Activated T-helper 1 cell treated with anti-CD3 and anti-CD28 coated beads, Interleukin-12 subunit alpha, Interleukin-12 subunit beta, Interleukin-2, Interleukin-4 antibody, amounts not matched to agents 30 ng/mL and 10 ng/mL and 1 ng/mL, durations not matched to agents 14 hours and 24 hours and 36 hours (primary cell): ENCODE measurements around the gene KRTAP13-1. TPM values are rescaled to one million over a fixed set of nuclear protein-coding genes. Genes with fewer than 3 reads are reported as not detected.

ENCODE experiments used
- DNase-seq: peaks from one replicate; pipeline ENCODE4 v3.0.0; 2021; ENCODE audit warnings: low spot score
- H3K27ac Mint-ChIP-seq: one replicate; pipeline ENCODE4 v1.8.0; 2021; ENCODE audit warnings: mild to moderate bottlenecking, mixed read lengths
- H3K27me3 Mint-ChIP-seq: one replicate; pipeline ENCODE4 v1.8.0; 2022; ENCODE audit warnings: mild to moderate bottlenecking, moderate library complexity, mixed read lengths; ENCODE audit not compliant: insufficient read depth
- H3K36me3 Mint-ChIP-seq: one replicate; pipeline ENCODE4 v1.8.0; 2021; ENCODE audit warnings: low read depth, mixed read lengths
- H3K4me1 Mint-ChIP-seq: one replicate; pipeline ENCODE4 v1.8.0; 2021; ENCODE audit warnings: low read depth, mixed read lengths
- H3K4me3 Mint-ChIP-seq: one replicate; pipeline ENCODE4 v1.8.0; 2021; ENCODE audit warnings: mild to moderate bottlenecking, moderate library complexity, mixed read lengths
- H3K9me3 Mint-ChIP-seq: one replicate; pipeline ENCODE4 v1.8.0; 2021; ENCODE audit warnings: mixed read lengths
- intact Hi-C: fragments of 100-400 bp; cut with micrococcal nuclease; formaldehyde crosslinking; loops from one replicate; pipeline ENCODE4 v1.15.1; 2024
- total RNA-seq: library from RNA; stranded (reverse); gene quantifications from 2 replicates; pipeline ENCODE4 v1.2.3, GENCODE V29; 2022

The KRTAP13-1 gene
- total RNA-seq: not detected in 2 replicates

DNA sequence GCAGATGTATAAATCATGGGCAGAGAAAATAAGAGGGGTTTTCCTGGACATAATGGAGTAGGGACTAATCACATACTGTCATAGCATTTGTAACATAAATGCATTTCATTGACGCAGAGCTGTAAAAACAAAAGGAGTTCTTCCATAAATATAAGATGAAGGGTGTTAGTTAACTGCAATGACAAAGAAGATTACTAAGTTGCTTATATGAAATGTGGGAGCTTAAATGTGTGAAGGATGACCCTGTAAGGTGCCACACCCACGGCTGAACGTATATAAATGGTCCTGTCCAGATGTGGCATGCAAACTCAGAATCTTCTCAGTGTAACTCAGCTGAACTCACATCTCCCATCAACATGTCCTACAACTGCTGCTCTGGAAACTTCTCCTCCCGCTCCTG is at the start of gene KRTAP13-1:
Gene KRTAP13-1, plus strand, starts transcription at position 301 of the 400 bp plus-strand sequence. Its CDS starts 56 bp downstream, at position 357.
- intact Hi-C loops: no loop called here
- Mint-ChIP-seq H3K36me3 (no peaks in the 10 kb centered on the region), H3K4me1 (no peaks in the 10 kb centered on the region), H3K9me3 (no peaks in the 10 kb centered on the region), H3K27ac (no peak within 1 kb of the TSS), H3K27me3 (peaks cover 2% of the 10 kb centered on the region), H3K4me3 (no peak within 1 kb of the TSS)
- DNase-seq: no peak

DNA sequence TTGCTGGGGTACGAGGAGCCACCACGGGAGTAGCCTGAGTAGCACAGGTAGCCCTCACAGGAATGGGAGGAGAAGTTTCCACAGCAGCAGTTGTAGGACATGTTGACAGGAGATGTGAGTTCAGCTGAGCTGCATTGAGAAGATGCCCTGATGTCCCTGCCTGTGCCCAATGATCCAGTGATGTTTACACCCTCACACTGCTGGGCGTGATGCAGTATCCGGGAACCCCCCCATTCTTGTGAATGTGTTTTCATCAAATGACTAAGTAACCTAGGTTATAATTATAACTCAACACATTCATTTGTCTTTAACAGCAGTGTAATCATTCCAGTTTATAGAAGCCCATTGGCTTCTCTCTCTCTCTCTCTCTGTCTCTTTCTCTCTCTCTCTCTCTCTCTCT is 47.3 kb upstream of the KRTAP13-1 start, which contains the start of gene KRTAP23-1:
Gene KRTAP23-1, minus strand, starts transcription at position 101 of the 400 bp plus-strand sequence. Its CDS starts 0 bp downstream, at position 101.
- Mint-ChIP-seq H3K36me3 (no peaks in the 10 kb centered on the region), H3K4me1 (no peaks in the 10 kb centered on the region), H3K27me3 (no peaks in the 10 kb centered on the region), H3K27ac (peak within 1 kb of the TSS; percentile 19), H3K4me3 (no peak within 1 kb of the TSS), H3K9me3 (no peaks in the 10 kb centered on the region)
- intact Hi-C loops: no loop called here
- DNase-seq: no peak

DNA sequence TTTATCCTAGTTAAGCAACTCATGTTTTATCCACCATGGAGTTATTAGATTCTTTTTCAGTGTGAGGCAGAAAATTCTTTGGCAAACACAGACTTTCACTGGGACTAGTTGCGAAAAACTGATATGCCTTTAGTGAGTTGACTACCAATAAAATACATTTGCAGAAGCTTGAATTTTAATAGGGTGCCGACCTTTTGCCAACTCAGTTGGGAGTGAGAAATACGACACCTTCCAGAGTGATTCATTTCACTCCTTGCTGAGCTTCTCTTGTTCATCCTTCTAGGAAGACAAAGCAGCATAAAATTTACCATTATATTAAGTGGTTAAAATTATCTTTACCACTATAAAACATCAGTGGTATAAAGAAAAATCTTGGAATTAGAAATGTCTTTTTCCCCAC is 46.3 kb upstream of the KRTAP13-1 start:
- H3K27ac Mint-ChIP-seq: no peak overlapping the region
- H3K4me1 Mint-ChIP-seq: no peaks in the 10 kb centered on the region
- no peaks in the 10 kb centered on the region for H3K9me3 Mint-ChIP-seq
- no peak for DNase-seq
- H3K36me3 Mint-ChIP-seq: no peaks in the 10 kb centered on the region
- intact Hi-C loops: no loop called here
- no peak overlapping the region for H3K4me3 Mint-ChIP-seq
- no peaks in the 10 kb centered on the region for H3K27me3 Mint-ChIP-seq

- no peaks in the 10 kb centered on the region for H3K36me3 Mint-ChIP-seq
- H3K9me3 Mint-ChIP-seq: no peaks in the 10 kb centered on the region
- no peaks in the 10 kb centered on the region for H3K27me3 Mint-ChIP-seq
- intact Hi-C loops: no loop called here
- H3K27ac Mint-ChIP-seq: no peak overlapping the region
- H3K4me1 Mint-ChIP-seq: no peaks in the 10 kb centered on the region
- H3K4me3 Mint-ChIP-seq: no peak overlapping the region
- no peak for DNase-seq
Measured at GRCh38 chr21:30351534-30351933, 44.3 kb upstream of the KRTAP13-1 start.

DNA sequence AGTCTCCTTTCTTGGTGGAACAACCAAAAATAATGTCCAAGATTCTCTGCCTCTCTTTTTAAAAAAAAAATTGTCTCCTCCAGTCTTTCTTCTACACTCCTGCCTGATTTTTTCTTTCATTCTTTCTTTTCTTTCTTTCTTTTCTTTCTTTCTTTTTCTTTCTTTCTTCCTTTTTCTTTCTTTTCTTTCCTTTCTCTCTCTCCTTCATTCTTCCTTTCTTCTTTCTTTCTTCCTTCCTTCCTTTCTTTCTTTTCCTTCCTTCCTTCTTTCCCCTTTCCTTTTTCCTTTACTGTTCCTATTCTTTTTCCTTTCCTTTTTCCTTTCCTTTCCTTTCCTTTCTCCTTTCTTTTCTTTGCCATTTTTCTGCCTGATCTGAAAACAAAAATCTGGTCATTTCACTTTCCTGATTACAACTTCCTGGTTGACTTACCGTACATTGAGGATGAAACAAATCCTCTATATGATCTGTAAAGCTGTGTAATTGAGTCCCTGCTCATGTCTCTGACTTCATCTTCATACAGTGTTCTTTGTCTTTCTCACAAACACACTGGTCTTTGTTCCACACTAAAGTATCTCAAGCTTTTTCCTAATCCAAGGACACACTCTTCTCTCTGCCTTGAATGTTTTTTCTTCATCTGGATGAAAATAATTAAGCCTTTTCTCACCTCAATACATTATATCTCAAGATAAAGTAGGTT is 41.4 kb upstream of the KRTAP13-1 start:
- DNase-seq: no peak
- Mint-ChIP-seq H3K9me3 (no peaks in the 10 kb centered on the region), H3K4me3 (no peak overlapping the region)

DNA sequence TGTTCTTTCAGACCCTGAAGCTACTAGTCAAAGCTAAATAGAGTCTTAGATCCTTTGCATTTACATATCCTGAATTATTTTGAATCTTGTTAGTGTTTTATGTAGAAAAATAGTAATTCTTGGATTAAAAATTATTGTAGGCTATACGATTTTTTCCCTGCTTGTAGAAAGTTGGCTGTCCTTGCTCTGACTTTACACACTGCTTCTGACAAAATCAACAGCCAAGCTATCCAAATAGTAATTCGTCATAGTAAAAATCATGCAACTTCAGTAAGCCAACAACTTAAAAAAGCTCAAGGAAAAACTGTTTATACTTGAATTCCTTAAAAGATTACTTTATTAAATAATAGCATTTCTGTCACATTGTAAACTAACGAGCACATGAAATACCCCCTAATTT is 39.9 kb upstream of the KRTAP13-1 start:
- Mint-ChIP-seq H3K4me3 (no peak overlapping the region), H3K27ac (no peak overlapping the region), H3K36me3 (no peaks in the 10 kb centered on the region), H3K4me1 (no peaks in the 10 kb centered on the region), H3K9me3 (no peaks in the 10 kb centered on the region), H3K27me3 (no peaks in the 10 kb centered on the region)
- intact Hi-C loops: no loop called here
- no peak for DNase-seq

More for the DNA sequence above, 41.4 kb upstream of the KRTAP13-1 start:
- Mint-ChIP-seq H3K4me1 (no peaks in the 10 kb centered on the region), H3K27me3 (no peaks in the 10 kb centered on the region), H3K27ac (no peak overlapping the region), H3K36me3 (no peaks in the 10 kb centered on the region)
- intact Hi-C loops: no loop called here

DNA sequence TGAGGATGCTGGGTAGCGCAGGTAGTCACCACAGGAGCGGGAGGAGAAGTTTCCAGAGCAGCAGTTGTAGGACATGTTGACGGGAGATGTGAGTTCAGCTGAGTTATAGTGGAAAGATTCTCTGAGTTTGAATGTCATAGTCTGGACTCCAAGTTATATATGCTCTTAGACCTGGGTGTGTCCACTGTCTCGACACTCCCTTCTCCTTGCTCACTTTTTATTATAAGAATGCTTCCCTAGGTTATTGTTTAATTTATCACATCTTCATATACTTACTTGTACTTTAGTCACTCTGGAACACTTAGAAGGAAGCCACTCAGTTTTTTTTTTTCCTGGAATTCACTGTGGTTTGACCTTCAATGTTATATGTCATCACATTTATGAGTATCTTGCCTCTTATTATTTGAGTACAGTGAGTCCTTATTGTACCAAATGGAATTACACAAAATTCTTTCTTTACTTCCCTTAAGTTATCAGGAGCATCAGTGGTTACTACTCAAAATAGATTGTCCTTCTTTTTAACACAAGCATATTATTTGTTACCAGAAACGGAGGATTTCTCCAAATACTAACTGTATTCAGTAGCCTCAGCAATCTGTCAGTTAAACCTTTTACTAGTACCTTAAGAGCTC is 23.6 kb upstream of the KRTAP13-1 start, which contains the start of gene KRTAP13-2:
Gene KRTAP13-2, minus strand, starts transcription at position 133 of the 632 bp plus-strand sequence. Its CDS starts 58 bp downstream, at position 75.
- Mint-ChIP-seq H3K9me3 (no peaks in the 10 kb centered on the region), H3K27ac (no peak within 1 kb of the TSS), H3K27me3 (no peaks in the 10 kb centered on the region), H3K36me3 (no peaks in the 10 kb centered on the region), H3K4me3 (no peak within 1 kb of the TSS), H3K4me1 (no peaks in the 10 kb centered on the region)
- intact Hi-C loops: no loop called here
- DNase-seq: no peak

DNA sequence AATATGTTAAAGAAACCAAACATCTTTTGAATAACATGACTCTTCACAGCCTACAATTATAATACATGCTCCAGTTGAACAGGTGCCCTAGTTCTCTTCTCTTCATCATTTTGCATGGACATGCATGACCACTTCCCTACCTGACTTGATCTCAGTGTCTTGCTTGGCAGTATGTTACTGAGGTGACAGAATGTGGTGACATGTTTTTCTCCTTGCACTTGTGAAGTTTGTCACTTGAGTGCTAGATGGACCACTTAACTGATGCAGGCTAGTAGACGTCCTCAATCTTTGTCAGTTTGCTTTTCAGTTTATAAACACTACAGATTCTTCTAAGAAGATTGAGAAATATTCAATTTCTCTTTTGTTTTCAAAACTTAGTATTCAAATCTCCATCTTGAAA is 13.6 kb upstream of the KRTAP13-1 start:
- intact Hi-C loops: no loop called here
- no peak for DNase-seq
- no peaks in the 10 kb centered on the region for H3K27me3 Mint-ChIP-seq
- no peak overlapping the region for H3K27ac Mint-ChIP-seq
- H3K36me3 Mint-ChIP-seq: no peaks in the 10 kb centered on the region
- H3K4me3 Mint-ChIP-seq: no peak overlapping the region
- no peaks in the 10 kb centered on the region for H3K4me1 Mint-ChIP-seq
- H3K9me3 Mint-ChIP-seq: no peaks in the 10 kb centered on the region

DNA sequence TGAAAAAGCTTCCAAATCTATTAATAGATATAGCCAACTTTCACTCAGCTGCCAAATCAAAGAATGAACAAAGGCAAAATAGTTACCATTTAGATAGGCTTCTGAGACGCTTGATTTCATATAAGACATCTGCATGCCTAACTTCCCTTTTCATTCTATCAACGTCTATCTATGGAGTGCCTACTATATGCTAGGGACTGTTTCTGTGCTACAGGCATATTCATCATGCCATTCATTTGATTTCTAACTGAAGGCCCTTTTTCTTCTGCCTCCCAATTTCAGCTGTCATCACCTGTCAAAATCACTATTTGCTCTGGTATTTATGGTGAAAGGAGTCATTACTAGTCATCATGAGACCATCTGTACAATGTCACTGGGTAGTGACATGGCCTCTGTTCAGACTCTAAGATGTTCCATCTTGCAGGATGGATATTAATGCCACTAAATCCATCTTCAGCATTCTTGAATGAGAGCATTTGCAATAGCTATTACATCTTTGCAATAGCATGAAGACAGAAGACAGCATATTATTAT is 4.3 kb upstream of the KRTAP13-1 start:
- no peaks in the 10 kb centered on the region for H3K9me3 Mint-ChIP-seq
- H3K36me3 Mint-ChIP-seq: no peaks in the 10 kb centered on the region
- no peaks in the 10 kb centered on the region for H3K4me1 Mint-ChIP-seq
- DNase-seq: no peak
- H3K27ac Mint-ChIP-seq: no peak overlapping the region
- no peak overlapping the region for H3K4me3 Mint-ChIP-seq
- intact Hi-C loops: no loop called here
- no peaks in the 10 kb centered on the region for H3K27me3 Mint-ChIP-seq

DNA sequence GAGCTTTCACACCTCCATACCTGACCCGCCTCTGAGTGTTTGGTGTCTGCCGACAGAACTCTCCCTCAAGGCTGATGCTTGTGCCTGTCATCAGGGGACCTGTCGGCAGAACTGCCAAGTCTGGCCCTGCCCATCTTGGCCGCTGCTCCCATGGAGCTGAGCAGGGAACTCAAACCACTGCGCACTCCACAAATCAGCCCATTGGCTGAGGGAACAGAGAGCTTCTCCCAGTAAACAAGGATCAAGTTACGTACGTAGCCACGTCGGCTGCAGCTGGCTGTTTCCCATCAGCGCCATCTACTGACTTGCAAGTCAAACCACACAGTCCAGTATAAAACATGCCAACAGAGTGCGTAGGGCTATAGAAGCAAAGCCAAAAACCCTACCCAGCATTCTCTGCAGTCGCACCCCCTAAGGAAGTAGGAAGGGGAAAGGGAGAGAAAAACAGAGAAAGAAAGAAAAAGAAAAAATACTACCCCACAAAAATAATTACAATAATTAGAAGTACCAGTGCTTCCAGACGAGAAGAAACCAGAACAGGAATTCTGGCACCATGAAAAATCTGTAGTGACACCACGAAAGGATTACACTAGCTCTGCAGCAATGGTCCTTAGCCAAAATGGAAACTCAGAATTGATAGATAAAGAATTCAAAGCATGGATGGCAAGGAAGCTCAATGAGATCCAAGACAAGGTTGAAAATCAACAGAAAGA is 13.1 kb downstream of the KRTAP13-1 start:
- Mint-ChIP-seq H3K4me1 (no peaks in the 10 kb centered on the region), H3K9me3 (no peaks in the 10 kb centered on the region), H3K36me3 (no peaks in the 10 kb centered on the region), H3K27ac (no peak overlapping the region), H3K27me3 (peaks cover 4% of the 10 kb centered on the region), H3K4me3 (peak overlapping the region; percentile 47)
- intact Hi-C loops: no loop called here
- DNase-seq: peak; percentile 2

DNA sequence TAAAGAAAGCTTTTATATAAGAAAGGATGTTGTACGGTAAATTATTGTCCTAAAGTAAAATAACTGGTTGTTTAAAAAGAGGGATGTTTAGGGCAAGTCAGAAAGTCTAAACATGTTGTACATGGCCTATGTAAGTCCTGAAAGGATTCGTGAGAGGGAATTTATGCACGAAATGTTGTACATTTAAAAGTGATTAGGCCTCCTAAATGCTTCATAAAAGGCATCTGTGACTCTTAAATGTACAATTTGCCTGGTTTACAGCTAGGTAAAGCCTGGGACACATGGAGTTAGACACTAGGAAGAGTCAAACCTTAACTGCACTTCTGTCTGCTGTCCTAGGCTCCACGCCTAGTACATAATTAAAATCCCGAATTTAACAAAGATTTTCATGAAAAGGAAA is 20.2 kb downstream of the KRTAP13-1 start:
- no peak overlapping the region for H3K27ac Mint-ChIP-seq
- DNase-seq: no peak
- H3K27me3 Mint-ChIP-seq: no peaks in the 10 kb centered on the region
- H3K36me3 Mint-ChIP-seq: no peaks in the 10 kb centered on the region
- H3K4me1 Mint-ChIP-seq: no peaks in the 10 kb centered on the region
- H3K9me3 Mint-ChIP-seq: no peaks in the 10 kb centered on the region
- H3K4me3 Mint-ChIP-seq: no peak overlapping the region
- intact Hi-C loops: no loop called here

GRCh38 chr21:30425826-30426225 is 30.0 kb downstream of the KRTAP13-1 start, which contains the start of gene KRTAP13-3:
TSS of gene KRTAP13-3 (minus strand) at chr21:30425926. CDS start at chr21:30425912, 14 bp downstream.
- H3K27ac Mint-ChIP-seq: no peak within 1 kb of the TSS
- intact Hi-C loops: no loop called here
- H3K4me1 Mint-ChIP-seq: no peaks in the 10 kb centered on the region
- no peaks in the 10 kb centered on the region for H3K27me3 Mint-ChIP-seq
- no peak within 1 kb of the TSS for H3K4me3 Mint-ChIP-seq
- H3K9me3 Mint-ChIP-seq: no peaks in the 10 kb centered on the region
- H3K36me3 Mint-ChIP-seq: no peaks in the 10 kb centered on the region
- DNase-seq: no peak

GRCh38 chr21:30426731-30427130 is 30.9 kb downstream of the KRTAP13-1 start:
- DNase-seq: no peak
- Mint-ChIP-seq H3K4me3 (no peak overlapping the region), H3K36me3 (no peaks in the 10 kb centered on the region), H3K4me1 (no peaks in the 10 kb centered on the region), H3K9me3 (no peaks in the 10 kb centered on the region), H3K27me3 (no peaks in the 10 kb centered on the region), H3K27ac (no peak overlapping the region)
- intact Hi-C loops: no loop called here
